H1 (cell line): ENCODE data around the gene ZBTB20. TPM values are rescaled to one million over a fixed set of nuclear protein-coding genes. Genes with fewer than 3 reads are reported as not detected.

Experiments
- CBX8 ChIP-seq: fragments of 300-800, 300-1000 bp; sonication (generic); IDR thresholded peaks from 2 replicates; pipeline ENCODE4 v1.7.1; 2016; ENCODE audit warnings: low read depth, low read length, borderline replicate concordance
- CHD7 ChIP-seq: fragments of 300-600 bp; sonication (generic); IDR thresholded peaks from 2 replicates; pipeline ENCODE4 v1.7.1; 2012; ENCODE audit warnings: low read length, moderate library complexity, mild to moderate bottlenecking, inconsistent platforms; ENCODE audit not compliant: insufficient replicate concordance
- FOSL1 ChIP-seq: IDR thresholded peaks from 2 replicates; pipeline ENCODE4 v1.6.1; 2011; ENCODE audit warnings: mild to moderate bottlenecking, low read depth, low read length, moderate library complexity; ENCODE audit not compliant: insufficient read depth
- MAFK ChIP-seq: IDR thresholded peaks from 2 replicates; pipeline ENCODE4 v1.6.1; 2012; ENCODE audit warnings: low read depth, mild to moderate bottlenecking, improper control_type of control experiment, low read length
- MAX ChIP-seq: IDR thresholded peaks from 2 replicates; pipeline ENCODE4 v1.6.1; 2012; ENCODE audit warnings: inconsistent platforms
- POLR2AphosphoS5 ChIP-seq: IDR thresholded peaks from 2 replicates; pipeline ENCODE4 v1.6.1; 2011; ENCODE audit warnings: low read depth, low read length
- RNF2 ChIP-seq: fragments of 200-900, 300-1000 bp; sonication (generic); IDR thresholded peaks from 2 replicates; pipeline ENCODE4 v1.7.1; 2016; ENCODE audit warnings: borderline replicate concordance, low read depth, mild to moderate bottlenecking, antibody characterized with exemption, low read length; ENCODE audit not compliant: poor library complexity, severe bottlenecking; ENCODE audit errors: missing control alignments
- SIN3A ChIP-seq, 2 experiments: IDR thresholded peaks in 1 of 2; conservative IDR thresholded peaks in 1 of 2; 2 replicates each; pipeline ENCODE4 v1.6.1; 2011 to 2012; ENCODE audit warnings: low read length in 2 of 2, improper control_type of control experiment in 1 of 2, low read depth in 1 of 2, mild to moderate bottlenecking in 1 of 2
- SRF ChIP-seq: IDR thresholded peaks from 2 replicates; pipeline ENCODE4 v1.6.1; 2011; ENCODE audit warnings: mild to moderate bottlenecking, low read depth, low read length, moderate library complexity
- polyA plus RNA-seq, 7 experiments: library from polyadenylated mRNA; depleted of rRNA in 3 of 7; stranded (reverse) in 5 of 7; unstranded in 2 of 7; fragments of >200 nt in 5 of 7; fragments of 200-250 nt in 2 of 7; gene quantifications; 1 replicate in 5 of 7; 2 replicates in 1 of 7; 4 replicates in 1 of 7; pipeline versions ENCODE4 v1.2.1 to v1.2.3, GENCODE V29; 2011 to 2013; ENCODE audit warnings: missing spikeins in 2 of 7, mixed read lengths in 2 of 7
- total RNA-seq: library from RNA; stranded (reverse); fragmentation: NEBNext Ultra II Directional; extraction: Animal tissue kit (Norgen Biotek cat#: 25700); gene quantifications from 2 replicates; pipeline ENCODE4 v1.2.1, GENCODE V29; 2021

ZBTB20 gene
- total and polyA plus RNA-seq, 2 of the 8 experiments (the other 6 are each of a cell fraction or from before 2014, with no cell fraction given), result 0.35 to 1.3 TPM

- TF ChIP-seq CHD7 (no peak), FOSL1 (no peak), MAX (no peak), MAFK (no peak), SRF (no peak), CBX8 (no peak), SIN3A (conservative IDR thresholded peaks at IDR 0.05 in 1 of 2, IDR thresholded peaks at IDR 0.05 in 1 of 2; ENCODE audit: low read depth in 1 of 2, low read length in 2 of 2) (no peak), POLR2AphosphoS5 (no peak), RNF2 (no peak)
Measured at GRCh38 chr3:115102046-115102445, 45.0 kb downstream of the ZBTB20 start (continued).
